GM18511 (cell line): ENCODE data around the gene FBLL1.
"Not testable (repeated sequence)": the region's sequence is repeated elsewhere in the genome, so short reads cannot be mapped to it uniquely, and the experiment has no call there.

Experiments used
- ATAC-seq: cut with Tn5 transposase; IDR thresholded peaks from one replicate; pipeline ENCODE4 v1.9.1; 2021; ENCODE audit warnings: mild to moderate bottlenecking, moderate library complexity; ENCODE audit not compliant: unreplicated experiment

Gene FBLL1

DNA sequence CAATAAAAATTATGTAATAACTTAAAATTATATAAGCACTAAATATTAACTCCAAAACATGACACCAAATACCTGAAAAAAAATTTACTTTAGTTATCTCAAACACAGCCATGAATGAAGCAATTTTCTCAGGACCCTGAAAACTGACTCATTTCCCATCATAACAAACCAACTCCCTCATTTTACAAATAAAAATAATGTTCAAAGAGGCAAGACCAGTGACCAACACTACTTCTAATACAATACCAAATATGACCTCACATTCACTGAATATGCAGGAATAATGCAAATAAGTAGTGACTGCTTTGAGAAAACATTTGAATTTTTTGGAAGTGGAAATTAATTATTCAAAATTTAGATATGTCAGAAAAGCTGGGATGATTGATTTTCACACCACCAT lies 21.6 kb downstream of the FBLL1 start:
- no peak for ATAC-seq

DNA sequence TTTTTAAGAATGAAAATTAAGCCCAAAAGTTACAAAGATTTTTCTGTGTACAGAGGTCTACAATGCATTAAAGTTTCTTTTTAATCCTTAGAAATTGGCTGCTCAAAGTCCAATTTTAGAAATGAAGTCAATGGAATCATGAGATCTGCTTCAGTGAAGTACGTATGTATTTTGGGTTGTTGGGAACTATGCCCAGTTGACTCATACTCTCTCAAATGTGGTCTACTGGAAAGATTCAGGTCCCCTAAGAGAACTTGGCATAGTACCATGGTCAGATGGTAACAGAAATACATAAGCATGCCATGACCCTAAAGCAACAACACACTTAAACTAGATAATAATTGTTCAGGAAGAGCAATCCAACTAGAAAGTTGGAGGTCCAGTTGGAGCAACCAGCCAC lies 23.0 kb downstream of the FBLL1 start:
- no peak for ATAC-seq

DNA sequence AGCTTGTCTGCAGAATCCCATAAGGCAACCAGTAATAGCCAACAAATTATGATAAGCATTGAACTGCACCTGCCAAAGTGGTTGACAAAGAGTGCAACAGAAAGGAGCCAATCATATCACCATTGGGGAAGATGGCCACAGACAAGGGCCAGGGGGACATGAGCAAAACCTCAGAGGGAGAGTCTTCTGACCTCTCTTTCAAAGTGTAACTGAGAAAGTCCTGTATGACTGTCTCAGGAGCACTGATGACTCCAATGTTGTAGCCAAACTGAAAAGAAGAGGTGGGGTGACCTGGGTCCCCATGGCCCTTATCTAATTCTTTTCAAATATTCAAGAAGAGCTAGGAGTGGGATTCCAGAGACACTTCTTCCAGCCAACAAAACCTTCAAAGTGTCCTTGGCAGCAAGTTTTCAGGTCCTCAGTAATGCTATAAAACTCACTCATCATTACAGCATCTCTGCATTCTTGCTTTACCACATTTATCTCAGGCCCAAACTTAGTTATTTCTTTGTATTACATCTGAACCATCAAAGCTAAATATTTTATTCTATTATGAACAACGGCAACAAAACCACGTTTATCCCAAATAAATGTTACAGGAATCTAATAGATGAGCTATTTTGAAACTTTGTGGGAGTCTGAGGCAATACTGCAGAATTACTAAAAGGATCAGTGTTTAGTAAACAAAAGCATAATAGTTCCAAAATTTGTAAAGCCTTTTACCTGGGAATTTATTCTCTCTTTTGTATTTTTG lies 24.4 kb downstream of the FBLL1 start:
- no peak for ATAC-seq

DNA sequence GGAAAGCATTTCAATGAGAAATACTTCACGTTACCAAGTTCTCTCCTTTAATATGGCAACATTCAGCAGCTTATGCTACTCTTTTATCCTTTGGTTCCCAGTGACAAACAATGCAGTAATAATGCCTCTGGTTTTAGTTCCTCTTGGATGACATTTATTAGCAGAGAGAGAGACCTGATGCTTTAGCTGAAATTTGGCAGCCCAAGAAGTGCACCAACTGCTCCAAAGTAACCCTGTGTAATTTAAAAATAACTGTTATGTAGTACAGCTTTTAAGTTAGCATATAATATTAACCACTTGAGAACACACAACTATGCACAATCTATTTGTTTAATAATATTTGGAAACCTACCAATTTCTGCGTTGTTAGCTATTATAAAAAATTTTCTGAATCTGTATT lies 28.3 kb downstream of the FBLL1 start:
- no peak for ATAC-seq

DNA sequence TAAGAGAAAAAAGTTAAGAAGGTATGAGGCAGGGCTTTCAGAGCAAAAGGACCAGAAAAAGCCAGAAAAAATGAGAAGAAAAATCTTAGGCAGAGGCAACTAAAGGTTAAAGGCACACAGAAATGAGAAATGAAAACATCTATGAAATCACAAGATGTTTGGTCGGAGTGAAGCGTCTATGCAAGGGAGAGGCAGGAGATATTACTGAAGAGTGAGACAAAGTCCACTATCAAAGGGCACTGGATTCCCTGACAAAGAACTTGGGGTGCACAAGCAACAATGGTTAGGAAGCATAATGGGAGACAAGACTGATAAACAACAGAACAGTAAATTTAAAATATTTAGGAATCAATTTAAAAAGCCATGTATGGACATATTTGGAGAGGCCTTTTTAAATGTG lies 33.2 kb downstream of the FBLL1 start:
- no peak for ATAC-seq

DNA sequence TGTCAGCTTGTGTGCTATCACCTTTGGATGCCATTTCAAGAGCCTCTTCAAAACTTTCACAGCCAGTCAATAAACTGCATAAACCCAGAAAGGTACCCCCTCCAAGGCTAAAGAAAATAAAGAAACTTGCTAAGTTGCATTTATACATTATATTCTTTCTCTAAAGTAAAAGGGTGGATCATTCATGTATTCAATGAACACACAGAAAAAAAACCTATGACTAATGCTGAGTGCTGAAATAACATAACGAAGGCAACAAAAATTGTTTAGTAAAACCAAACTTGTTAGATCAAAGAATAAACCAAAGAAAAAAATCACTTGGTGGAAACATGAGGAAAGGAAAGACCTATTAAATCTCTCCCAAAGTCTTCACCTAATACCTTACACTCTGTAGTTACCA lies 34.9 kb downstream of the FBLL1 start:
- ATAC-seq: no peak

DNA sequence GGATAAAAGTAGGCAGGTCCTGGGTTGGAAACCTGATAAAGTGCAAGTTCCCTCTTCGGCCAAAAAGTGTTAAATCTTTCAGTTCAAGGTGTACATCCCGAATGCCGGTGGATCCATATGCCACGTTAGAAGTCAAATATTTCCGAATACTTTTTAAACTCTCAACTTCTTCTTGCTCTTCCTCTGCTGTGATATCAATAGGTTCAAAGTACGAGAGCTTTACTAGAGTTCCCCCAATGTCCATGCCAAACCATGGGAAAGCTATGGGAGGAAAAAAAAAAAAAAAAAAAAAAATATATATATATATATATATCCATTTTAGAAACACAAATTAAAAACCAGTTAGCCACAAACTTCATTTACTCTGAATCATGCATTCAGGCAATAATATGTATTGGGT lies 39.6 kb downstream of the FBLL1 start:
- no peak for ATAC-seq

DNA sequence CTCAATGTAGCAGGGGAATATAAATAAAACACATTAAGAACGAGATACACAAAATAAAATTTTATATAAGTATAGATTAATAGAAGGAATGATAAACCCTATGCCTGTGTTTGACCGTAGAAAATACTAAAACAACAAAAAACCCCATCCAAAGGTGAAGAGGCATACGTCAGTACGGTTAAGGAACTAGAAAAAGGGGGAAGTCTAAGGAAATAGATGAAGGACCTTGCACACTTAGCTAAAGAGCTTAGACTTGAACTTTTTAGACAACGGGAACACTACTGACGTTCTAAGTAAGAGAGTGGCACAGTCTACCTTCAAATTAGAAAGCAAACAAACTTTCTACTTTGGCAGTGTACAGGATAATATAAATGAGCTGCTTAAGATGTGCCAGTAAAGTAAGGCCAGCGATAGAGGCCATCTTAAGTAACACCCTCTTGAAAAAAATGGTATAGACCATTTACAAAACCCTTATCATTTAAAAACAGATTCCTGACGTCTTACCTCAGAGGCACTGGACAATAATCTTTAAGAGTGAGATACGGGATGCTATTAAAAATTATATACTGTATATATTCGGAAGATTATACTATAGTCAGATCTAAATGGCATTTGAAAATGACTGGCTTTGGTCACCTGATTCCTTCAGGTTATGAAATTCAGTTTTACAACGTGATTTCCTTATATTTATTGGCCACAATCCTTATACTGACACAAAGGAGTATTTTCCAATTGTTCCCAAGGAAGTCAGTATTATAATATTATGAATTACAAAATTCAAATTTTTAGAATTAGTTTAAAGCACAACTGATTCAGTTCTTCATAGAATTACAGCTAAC lies 41.6 kb downstream of the FBLL1 start:
- no peak for ATAC-seq

DNA sequence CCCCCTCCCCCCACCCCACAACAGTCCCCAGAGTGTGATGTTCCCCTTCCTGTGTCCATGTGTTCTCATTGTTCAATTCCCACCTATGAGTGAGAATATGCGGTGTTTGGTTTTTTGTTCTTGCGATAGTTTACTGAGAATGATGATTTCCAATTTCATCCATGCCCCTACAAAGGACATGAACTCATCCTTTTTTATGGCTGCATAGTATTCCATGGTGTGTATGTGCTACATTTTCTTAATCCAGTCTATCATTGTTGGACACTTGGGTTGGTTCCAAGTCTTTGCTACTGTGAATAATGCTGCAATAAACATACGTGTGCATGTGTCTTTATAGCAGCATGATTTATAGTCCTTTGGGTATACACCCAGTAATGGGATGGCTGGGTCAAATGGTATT lies 44.6 kb downstream of the FBLL1 start:
- not testable (repeated sequence) for ATAC-seq

DNA sequence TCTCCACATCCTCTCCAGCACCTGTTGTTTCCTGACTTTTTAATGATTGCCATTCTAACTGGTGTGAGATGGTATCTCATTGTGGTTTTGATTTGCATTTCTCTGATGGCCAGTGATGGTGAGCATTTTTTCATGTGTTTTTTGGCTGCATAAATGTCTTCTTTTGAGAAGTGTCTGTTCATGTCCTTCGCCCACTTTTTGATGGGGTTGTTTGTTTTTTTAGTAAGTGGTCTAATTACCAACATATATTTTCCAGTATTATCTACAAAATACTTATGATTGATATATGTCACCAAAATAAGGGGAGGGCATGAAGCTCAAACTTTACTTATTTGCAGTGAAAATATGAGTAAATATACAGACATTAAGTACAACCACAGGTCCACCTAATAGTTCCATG lies 45.1 kb downstream of the FBLL1 start:
- ATAC-seq: not testable (repeated sequence)

DNA sequence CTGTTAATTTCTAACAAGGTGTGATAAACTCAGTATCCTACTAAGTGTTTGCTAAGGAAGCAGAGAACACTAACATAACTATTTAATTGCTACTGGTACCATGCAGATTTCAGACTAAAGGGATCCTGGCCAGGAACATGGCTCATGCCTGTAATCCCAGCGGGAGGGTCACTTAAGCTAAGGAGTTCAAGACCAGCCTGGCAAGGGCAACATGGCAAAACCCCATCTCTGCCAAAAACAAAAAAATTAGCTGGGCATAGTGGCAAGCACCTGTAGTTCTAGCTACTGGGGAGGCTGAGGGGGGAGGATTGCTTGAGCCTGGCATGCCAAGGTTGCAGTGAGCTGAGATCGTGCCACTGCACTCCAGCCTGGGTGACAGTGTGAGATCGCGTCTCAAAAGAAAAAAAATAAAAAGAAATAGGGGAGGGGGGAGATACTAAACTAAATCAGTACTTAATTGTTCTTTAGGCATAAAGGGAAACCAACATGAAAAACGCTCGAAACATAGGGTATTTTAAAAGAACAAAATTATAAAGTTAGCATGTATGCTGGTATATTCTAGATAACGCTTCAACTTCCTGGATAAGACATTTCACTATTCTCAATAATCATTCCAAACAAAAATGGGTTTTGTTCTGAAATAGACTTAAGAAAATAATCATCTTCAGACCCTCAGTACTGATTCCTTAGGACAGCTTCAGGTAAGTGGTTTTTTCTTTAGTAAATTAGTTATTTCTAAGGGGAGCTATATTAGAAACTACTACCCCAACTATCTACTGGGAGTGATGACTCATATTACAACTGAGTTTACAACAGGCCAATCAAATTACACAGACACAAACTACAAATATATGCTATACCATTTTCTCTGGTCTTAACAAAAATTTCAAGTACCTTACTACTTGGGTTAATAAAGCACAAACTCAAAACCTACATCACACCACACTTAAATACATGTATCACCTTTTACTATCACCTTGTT lies 46.6 kb downstream of the FBLL1 start:
- no peak for ATAC-seq

DNA sequence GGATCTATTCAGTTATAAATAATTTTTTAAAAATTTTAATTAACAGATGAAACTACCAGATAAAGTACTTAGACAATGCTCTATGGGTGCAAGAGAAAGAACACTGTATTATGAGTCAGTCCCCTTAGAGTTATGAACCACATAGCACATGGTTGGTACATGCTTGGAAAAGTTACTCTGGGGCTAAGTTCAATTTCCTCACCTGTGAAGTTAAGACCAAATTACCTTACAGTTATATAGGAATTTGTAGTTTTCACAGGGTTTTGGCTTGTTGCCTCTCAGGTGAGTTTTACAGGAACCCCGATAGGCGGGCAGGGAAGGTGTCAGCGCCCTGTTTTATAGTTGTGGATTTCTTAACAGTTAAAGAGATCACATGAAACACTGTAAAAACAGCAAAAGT lies 48.9 kb downstream of the FBLL1 start:
- ATAC-seq: no peak

DNA sequence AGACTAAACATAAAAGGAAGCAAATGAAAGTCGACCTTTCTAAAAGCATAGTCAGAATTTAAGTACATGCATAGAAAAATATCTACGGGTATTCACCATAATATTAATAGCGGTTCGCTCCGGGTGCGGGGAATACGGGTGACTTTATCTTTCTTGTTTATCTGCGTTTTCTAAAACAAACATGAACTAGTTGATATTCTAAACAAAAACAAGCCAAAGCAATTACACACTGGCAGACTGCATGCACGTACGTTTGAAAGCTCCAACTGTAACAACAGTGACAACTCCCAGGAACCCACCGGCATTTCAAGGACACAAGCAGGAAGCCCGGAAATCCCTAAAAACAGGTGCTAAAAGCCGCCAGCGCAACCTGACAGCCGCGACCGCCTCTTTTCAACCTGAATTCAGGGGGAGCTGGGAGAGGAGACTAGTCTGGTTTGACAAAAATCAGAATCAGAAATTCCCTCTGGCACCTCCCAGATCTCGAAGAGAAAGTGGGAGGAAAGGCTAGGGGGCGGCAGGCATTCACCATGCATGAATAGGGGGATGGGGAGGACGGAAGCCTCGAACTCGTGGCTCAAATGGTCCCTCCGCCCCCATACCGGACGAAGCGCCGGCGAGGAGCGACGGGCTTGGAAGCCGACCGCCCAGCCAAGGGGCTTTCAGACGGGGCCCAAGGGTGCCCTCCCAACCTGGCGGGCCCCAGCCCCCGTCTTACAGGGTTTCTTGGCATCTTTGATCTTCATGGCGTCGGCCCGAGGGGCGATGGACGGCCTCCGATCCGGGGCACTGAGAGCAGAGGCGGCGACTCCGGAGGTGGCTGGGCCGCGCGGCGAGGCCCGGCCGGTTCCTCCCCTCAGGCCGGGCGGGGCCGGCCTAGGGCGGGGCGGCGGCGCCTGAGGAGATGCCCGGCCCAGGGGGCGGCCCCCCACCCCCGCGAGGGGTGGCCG lies 49.7 kb downstream of the FBLL1 start, which contains the start of gene PANK3:
Gene PANK3 (minus strand): TSS at position 831 of the 950 bp plus-strand sequence. CDS start 85 bp downstream, at position 746.
- ATAC-seq: peak; percentile 65

DNA sequence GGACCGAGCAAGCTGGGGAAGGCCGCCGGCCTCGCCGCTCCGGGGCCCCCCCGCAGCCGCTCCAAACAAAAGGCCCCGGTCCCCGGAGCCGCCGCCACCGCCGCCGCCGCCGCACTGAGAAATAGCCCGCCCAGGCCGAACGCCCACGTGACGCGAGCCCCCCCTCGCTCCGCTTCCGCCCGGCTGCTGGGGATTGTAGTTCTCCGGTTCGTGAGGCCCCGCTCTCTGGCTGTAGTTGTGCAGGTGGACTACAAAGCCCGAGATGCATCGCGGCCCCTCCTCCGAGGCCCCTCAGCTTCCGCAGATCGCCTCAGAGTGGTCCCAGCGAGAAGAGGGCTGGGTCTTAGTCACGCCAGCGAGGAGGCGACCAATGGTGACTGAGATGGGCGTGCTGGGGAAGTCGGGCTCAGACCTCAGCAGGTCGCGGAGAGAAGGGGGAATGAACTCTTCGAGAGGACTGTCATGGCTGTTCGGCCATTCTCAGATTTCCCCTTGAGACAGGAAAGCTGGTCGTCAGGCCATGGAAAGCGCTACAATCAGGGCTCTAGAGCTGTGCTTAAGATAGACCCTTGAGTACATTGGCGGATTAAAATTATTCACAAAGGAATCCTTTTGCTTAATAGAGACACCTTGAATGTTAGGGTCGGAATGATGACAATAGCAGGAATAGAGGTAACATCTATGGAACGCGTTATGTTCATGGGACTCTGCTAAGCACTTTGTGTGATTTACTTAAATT lies 50.6 kb downstream of the FBLL1 start:
- ATAC-seq: peak; percentile 93

DNA sequence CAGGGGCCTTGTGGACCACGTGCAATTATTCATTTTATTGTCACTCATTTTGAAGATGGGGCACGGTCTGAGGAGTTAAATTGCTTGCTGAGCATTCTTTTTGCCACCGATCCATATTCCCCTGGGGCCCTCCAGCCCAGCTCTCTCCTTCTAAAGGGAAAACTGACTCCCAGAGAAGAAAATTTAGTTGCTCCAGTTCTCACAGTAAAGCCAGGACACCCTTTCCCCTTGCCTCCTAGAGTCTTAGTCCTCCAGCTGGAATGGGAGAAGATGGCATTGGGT lies 51.1 kb downstream of the FBLL1 start:
- no peak for ATAC-seq
